CD4-positive, alpha-beta T cell (primary cell): Measurements from ENCODE around the gene RNF150. TPM values are rescaled to one million over a fixed set of nuclear protein-coding genes. Genes with fewer than 3 reads are reported as not detected.

Experiments used
- ATAC-seq: fragments of 200-7000 bp; cut with Tn5 transposase; one replicate; pipeline ENCODE4 v1.10.0; 2022; ENCODE audit warnings: mild to moderate bottlenecking; ENCODE audit not compliant: poor library complexity
- CTCF ChIA-PET: fragments of 350-600 bp; sonication (Branson Sonifier 250); formaldehyde crosslinking; loops from one replicate; lab custom pipeline; 2021; ENCODE audit warnings: antibody characterized with exemption, inconsistent platforms; lab: Charles Lee
- POLR2A ChIA-PET: fragments of 350-600 bp; sonication (Branson Sonifier 250); formaldehyde crosslinking; loops from one replicate; lab custom pipeline; 2021; ENCODE audit warnings: antibody characterized with exemption, inconsistent platforms; lab: Charles Lee
- DNase-seq, 14 experiments: peaks; one replicate each; pipeline ENCODE4 v3.0.0-alpha.2; 2013 to 2020; ENCODE audit warnings: mixed read lengths in 2 of 14
- H3K27ac ChIP-seq, 2 donors: one replicate each; pipeline versions ENCODE4 v1.5.1 to v1.7.0; 2013; ENCODE audit warnings: low read length in 2 of 2, low read depth in 1 of 2, mild to moderate bottlenecking in 1 of 2
- H3K27me3 ChIP-seq, 2 experiments: 1 replicate in 1 of 2; 2 replicates in 1 of 2; pipeline versions ENCODE4 v1.6.1 to v1.7.0; 2013; ENCODE audit warnings: low read length in 2 of 2, control low read depth in 1 of 2, mild to moderate bottlenecking in 1 of 2, moderate library complexity in 1 of 2; ENCODE audit not compliant: insufficient read depth in 2 of 2, control insufficient read depth in 1 of 2
- H3K36me3 ChIP-seq: one replicate; pipeline ENCODE4 v1.6.1; 2013; ENCODE audit warnings: low read length, control low read depth; ENCODE audit not compliant: insufficient read depth
- H3K4me1 ChIP-seq: one replicate; pipeline ENCODE4 v1.6.1; 2013; ENCODE audit warnings: low read length, control low read depth; ENCODE audit not compliant: insufficient read depth
- H3K4me3 ChIP-seq: one replicate; pipeline ENCODE4 v1.5.1; 2013; ENCODE audit warnings: mild to moderate bottlenecking, low read length, moderate library complexity
- H3K9me3 ChIP-seq, 2 experiments: 1 replicate in 1 of 2; 2 replicates in 1 of 2; pipeline versions ENCODE4 v1.6.1 to v1.7.0; 2013; ENCODE audit warnings: low read length in 2 of 2, mild to moderate bottlenecking in 2 of 2, control low read depth in 1 of 2, moderate library complexity in 1 of 2; ENCODE audit not compliant: control insufficient read depth in 1 of 2, insufficient read depth in 1 of 2
- H3K27ac Mint-ChIP-seq: one replicate; pipeline ENCODE4 v1.8.0; 2020; ENCODE audit warnings: mixed read lengths
- H3K27me3 Mint-ChIP-seq: one replicate; pipeline ENCODE4 v1.8.0; 2021; ENCODE audit warnings: mixed read lengths
- H3K36me3 Mint-ChIP-seq: one replicate; pipeline ENCODE4 v1.8.0; 2021; ENCODE audit warnings: low read depth, mixed read lengths
- H3K4me1 Mint-ChIP-seq: one replicate; pipeline ENCODE4 v1.8.0; 2021; ENCODE audit warnings: low read depth, mixed read lengths
- H3K4me3 Mint-ChIP-seq: one replicate; pipeline ENCODE4 v1.8.0; 2020; ENCODE audit warnings: mild to moderate bottlenecking, mixed read lengths
- H3K9me3 Mint-ChIP-seq: one replicate; pipeline ENCODE4 v1.8.0; 2020; ENCODE audit warnings: mixed read lengths
- CTCF ChIP-seq: fragments of 200-600 bp; IDR thresholded peaks from one replicate; pipeline ENCODE4 v1.8.0; 2022; ENCODE audit warnings: antibody characterized with exemption, mild to moderate bottlenecking
- intact Hi-C, 2 experiments: fragments of 100-400 bp; cut with DNase I in 1 of 2; cut with micrococcal nuclease in 1 of 2; formaldehyde crosslinking; loops; one replicate each; pipeline versions ENCODE4 v1.15.1 to v1.9.0; 2023 to 2025; cut with DNase I, micrococcal nuclease
- total RNA-seq, 174 experiments: library from RNA in 2 of 174; stranded (reverse) in 2 of 174; gene quantifications; one replicate each; pipeline ENCODE4 v1.2.3 and lab custom pipeline; 2021 to 2026

Gene RNF150
- total RNA-seq, 2 experiments from 2014 or later: not detected

GRCh38 chr4:140901736-140902336, 231.4 kb downstream of the RNF150 start:
- Mint-ChIP-seq H3K36me3 (no peaks in the 10 kb centered on the region), H3K27ac (no peak overlapping the region), H3K4me3 (no peak overlapping the region), H3K9me3 (no peaks in the 10 kb centered on the region), H3K27me3 (no peaks in the 10 kb centered on the region), H3K4me1 (no peaks in the 10 kb centered on the region)
- ATAC-seq (no peak), DNase-seq (no peak)
- Histone ChIP-seq H3K4me1 (no peaks in the 10 kb centered on the region), H3K27me3 (no peaks in the 10 kb centered on the region), H3K4me3 (no peak overlapping the region), H3K27ac (no peak overlapping the region), H3K9me3 (no peaks in the 10 kb centered on the region), H3K36me3 (no peaks in the 10 kb centered on the region)
- CTCF ChIA-PET: no interaction called here
- POLR2A ChIA-PET: no interaction called here
- intact Hi-C loops: no loop called here
- no peak for TF ChIP-seq CTCF

- no peak overlapping the region for H3K27ac Mint-ChIP-seq
- no peak for DNase-seq
- no peak overlapping the region for H3K4me3 ChIP-seq
- intact Hi-C loops: no loop called here
- H3K4me1 ChIP-seq: no peaks in the 10 kb centered on the region
- ChIA-PET POLR2A (no interaction called here), CTCF (no interaction called here)
- H3K27me3 Mint-ChIP-seq: peaks cover 4% of the 10 kb centered on the region
- H3K36me3 Mint-ChIP-seq: no peaks in the 10 kb centered on the region
- no peaks in the 10 kb centered on the region for H3K4me1 Mint-ChIP-seq
- H3K9me3 ChIP-seq: no peaks in the 10 kb centered on the region
- H3K27me3 ChIP-seq: no peaks in the 10 kb centered on the region
- no peaks in the 10 kb centered on the region for H3K9me3 Mint-ChIP-seq
- H3K4me3 Mint-ChIP-seq: no peak overlapping the region
- no peak overlapping the region for H3K27ac ChIP-seq
- no peaks in the 10 kb centered on the region for H3K36me3 ChIP-seq
- no peak for TF ChIP-seq CTCF
- no peak for ATAC-seq
Measured at GRCh38 chr4:140893939-140894338, 239.3 kb downstream of the RNF150 start.

DNA sequence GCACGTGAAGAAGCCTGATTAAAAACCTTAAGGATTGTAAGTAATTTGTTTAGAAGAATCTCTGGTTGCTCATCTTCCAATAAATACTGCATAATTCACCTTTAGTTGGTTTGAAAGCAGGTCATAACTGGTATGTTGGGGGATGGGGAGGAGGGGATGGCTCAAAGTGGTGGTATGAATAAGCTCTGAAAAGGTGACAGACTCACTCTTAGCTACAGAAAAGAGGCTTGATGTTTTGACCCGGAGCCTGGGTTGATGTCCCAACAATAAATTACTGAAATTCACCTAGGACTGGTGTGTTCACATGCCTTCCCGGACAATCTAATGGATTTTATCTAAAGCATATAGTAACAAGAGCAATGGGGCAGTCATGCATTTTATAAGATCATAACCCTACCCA, 245.2 kb downstream of the RNF150 start:
- Histone ChIP-seq H3K4me1 (no peaks in the 10 kb centered on the region), H3K4me3 (no peak overlapping the region), H3K27me3 (no peaks in the 10 kb centered on the region), H3K9me3 (peaks cover 3 to 9% of the 10 kb centered on the region in 2 experiments), H3K27ac (no peak overlapping the region), H3K36me3 (no peaks in the 10 kb centered on the region)
- no peak for TF ChIP-seq CTCF
- CTCF ChIA-PET: interaction anchor here (1.2 kb wide), 1 partner anchor 22 kb away, joined by 3 read pairs; no protein-coding TSS in a partner anchor
- Mint-ChIP-seq H3K36me3 (no peaks in the 10 kb centered on the region), H3K27ac (no peak overlapping the region), H3K9me3 (peaks cover 10% of the 10 kb centered on the region), H3K27me3 (peaks cover 8% of the 10 kb centered on the region), H3K4me3 (no peak overlapping the region), H3K4me1 (no peaks in the 10 kb centered on the region)
- DNase-seq (no peak), ATAC-seq (no peak)
- intact Hi-C loops: no loop called here
- POLR2A ChIA-PET: no interaction called here
